MM.1S (cell line): ENCODE measurements around the gene RAD21L1.

Experiments
- DNase-seq: peaks from one replicate; pipeline ENCODE4 v3.0.0-alpha.2; 2015
- H2AFZ ChIP-seq: fragments of 300-600 bp; sonication (generic); 2 replicates; pipeline ENCODE4 v1.6.0; 2016; ENCODE audit warnings: antibody characterized with exemption, low read length
- H3F3A ChIP-seq: fragments of 300-600 bp; sonication (generic); 2 replicates; pipeline ENCODE4 v1.6.1; 2016; ENCODE audit warnings: mild to moderate bottlenecking, antibody characterized with exemption, low read length, moderate library complexity, mixed read lengths; ENCODE audit not compliant: insufficient read depth
- H3K27ac ChIP-seq: fragments of 300-600 bp; sonication (generic); 2 replicates; pipeline ENCODE4 v1.5.1; 2016; ENCODE audit warnings: mild to moderate bottlenecking, low read length
- H3K27me3 ChIP-seq: fragments of 300-600 bp; sonication (generic); replicated peaks from 2 replicates; pipeline ENCODE4 v1.6.0; 2016; ENCODE audit warnings: low read length; ENCODE audit not compliant: insufficient read depth
- H3K36me3 ChIP-seq: fragments of 300-600 bp; sonication (generic); replicated peaks from 2 replicates; pipeline ENCODE4 v1.6.1; 2016; ENCODE audit warnings: mild to moderate bottlenecking, low read length, mixed read lengths; ENCODE audit not compliant: insufficient read depth
- H3K4me1 ChIP-seq: fragments of 300-600 bp; sonication (generic); 2 replicates; pipeline ENCODE4 v1.6.1; 2016; ENCODE audit warnings: low read length, mixed read lengths
- H3K4me2 ChIP-seq: fragments of 300-600 bp; sonication (generic); 2 replicates; pipeline ENCODE4 v1.6.0; 2016; ENCODE audit warnings: low read depth, low read length
- H3K4me3 ChIP-seq: fragments of 300-600 bp; sonication (generic); 2 replicates; pipeline ENCODE4 v1.5.1; 2016; ENCODE audit warnings: low read length, mixed read lengths
- H3K79me2 ChIP-seq: fragments of 300-600 bp; sonication (generic); 2 replicates; pipeline ENCODE4 v1.6.1; 2016; ENCODE audit warnings: mixed run types, low read length, mixed read lengths
- H3K9ac ChIP-seq: fragments of 300-600 bp; sonication (generic); 2 replicates; pipeline ENCODE4 v1.6.1; 2016; ENCODE audit warnings: low read length, mixed read lengths
- H3K9me2 ChIP-seq: fragments of 300-600 bp; sonication (generic); replicated peaks from 2 replicates; pipeline ENCODE4 v1.6.1; 2016; ENCODE audit warnings: mild to moderate bottlenecking, low read length, mixed read lengths; ENCODE audit not compliant: insufficient read depth
- H3K9me3 ChIP-seq: fragments of 300-600 bp; sonication (generic); replicated peaks from 2 replicates; pipeline ENCODE4 v1.6.1; 2016; ENCODE audit warnings: mild to moderate bottlenecking, low read length, mixed read lengths; ENCODE audit not compliant: insufficient read depth
- H4K20me1 ChIP-seq: fragments of 300-600 bp; sonication (generic); 2 replicates; pipeline ENCODE4 v1.6.1; 2016; ENCODE audit warnings: mild to moderate bottlenecking, low read length, moderate library complexity, mixed read lengths; ENCODE audit not compliant: insufficient read depth
- CTCF ChIP-seq: fragments of 300-600 bp; sonication (generic); IDR thresholded peaks from 2 replicates; pipeline ENCODE4 v1.5.1; 2016; ENCODE audit warnings: antibody characterized with exemption, low read length, mixed read lengths
- EZH2 ChIP-seq: fragments of 300-600 bp; sonication (generic); optimal IDR thresholded peaks from 2 replicates; pipeline ENCODE3; 2017; ENCODE audit warnings: low read depth, mild to moderate bottlenecking, antibody characterized with exemption, low read length, mixed read lengths
- EZH2phosphoT487 ChIP-seq: fragments of 300-600 bp; sonication (generic); IDR thresholded peaks from 2 replicates; pipeline ENCODE4 v1.6.1; 2018; ENCODE audit warnings: antibody characterized with exemption, low read length

Gene RAD21L1

GRCh38 chr20:1225783-1226654 lies at the start of gene RAD21L1:
RAD21L1 (plus strand) TSS chr20:1226044; CDS start chr20:1228454, 2,410 bp downstream.
- no peaks in the 10 kb centered on the region for H3K79me2 ChIP-seq
- H3K36me3 ChIP-seq = no peaks in the 10 kb centered on the region
- no peaks in the 10 kb centered on the region for H3K9me3 ChIP-seq
- peaks cover 8% of the 10 kb centered on the region for H3F3A ChIP-seq
- 0 out of 2 replicates have a peak, but pooled peaks cover 3% of the 10 kb centered on the region for H3K27me3 ChIP-seq
- H3K9me2 ChIP-seq = no peaks in the 10 kb centered on the region
- peak within 1 kb of the TSS; percentile 96 for H2AFZ ChIP-seq
- no peaks in the 10 kb centered on the region for H3K4me1 ChIP-seq
- H3K4me2 ChIP-seq = peak within 1 kb of the TSS; percentile 99
- peak within 1 kb of the TSS; percentile 94 for H3K4me3 ChIP-seq
- H3K9ac ChIP-seq = peak within 1 kb of the TSS; percentile 78
- TF ChIP-seq EZH2phosphoT487 = no peak
- TF ChIP-seq EZH2 = no peak
- TF ChIP-seq CTCF = no peak
- no peak within 1 kb of the TSS for H3K27ac ChIP-seq
- no peaks in the 10 kb centered on the region for H4K20me1 ChIP-seq
- peak; percentile 72 for DNase-seq

DNA sequence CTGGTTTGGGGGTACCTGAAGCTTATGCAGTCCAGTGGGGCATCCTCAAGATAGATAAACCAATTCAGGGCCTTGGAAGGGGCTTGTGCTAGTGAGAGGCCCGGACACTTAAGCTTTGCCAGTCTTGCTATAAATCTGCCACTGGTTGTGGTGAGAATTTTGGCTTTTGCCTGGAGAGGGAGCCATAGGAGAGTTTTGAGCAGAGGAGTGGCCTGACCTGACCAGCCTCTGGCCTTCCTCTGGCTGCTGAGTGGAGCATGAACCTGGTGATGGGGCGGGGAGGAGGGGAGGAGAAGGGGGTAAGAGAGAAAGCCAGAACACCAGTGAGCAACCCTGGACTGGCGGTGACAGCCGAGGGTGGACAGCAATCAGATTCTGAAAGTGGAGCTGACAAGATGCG lies 48.2 kb upstream of the RAD21L1 start:
- Histone ChIP-seq H3K4me1 (no peaks in the 10 kb centered on the region), H2AFZ (no peak overlapping the region), H3K36me3 (no peaks in the 10 kb centered on the region), H3K9me3 (no peaks in the 10 kb centered on the region), H4K20me1 (no peaks in the 10 kb centered on the region), H3K4me3 (no peak overlapping the region), H3K27me3 (no peaks in the 10 kb centered on the region), H3K79me2 (no peaks in the 10 kb centered on the region), H3K9me2 (no peaks in the 10 kb centered on the region), H3K27ac (no peak overlapping the region), H3K4me2 (no peak overlapping the region), H3K9ac (no peak overlapping the region), H3F3A (no peaks in the 10 kb centered on the region)
- DNase-seq = no peak
- TF ChIP-seq EZH2phosphoT487 (no peak), EZH2 (no peak), CTCF (no peak)

DNA sequence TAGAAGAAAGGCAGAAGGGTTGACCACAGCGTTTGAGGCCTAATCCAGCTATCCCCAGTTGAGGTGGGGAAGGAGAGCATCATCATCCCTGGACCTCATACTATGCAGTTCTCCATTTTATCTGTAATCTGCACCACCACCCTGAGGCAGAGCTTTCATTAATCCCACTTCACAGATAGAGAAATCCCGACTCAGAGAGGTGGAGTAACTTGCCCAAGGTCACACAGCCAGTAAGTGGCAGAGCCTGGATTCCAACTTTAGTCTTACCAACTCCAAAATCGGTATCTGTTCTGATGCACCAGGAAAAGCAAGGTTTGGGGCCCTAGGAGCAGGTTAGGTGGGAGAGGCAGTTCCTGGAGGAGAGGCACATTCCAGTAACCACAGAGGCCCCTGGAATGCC lies 47.7 kb upstream of the RAD21L1 start:
- H3K79me2 ChIP-seq = no peaks in the 10 kb centered on the region
- no peak for TF ChIP-seq EZH2phosphoT487
- TF ChIP-seq CTCF = no peak
- no peak for TF ChIP-seq EZH2
- no peak overlapping the region for H3K9ac ChIP-seq
- no peak overlapping the region for H2AFZ ChIP-seq
- H3K4me2 ChIP-seq = no peak overlapping the region
- H3K9me2 ChIP-seq = no peaks in the 10 kb centered on the region
- H3K9me3 ChIP-seq = no peaks in the 10 kb centered on the region
- no peaks in the 10 kb centered on the region for H4K20me1 ChIP-seq
- H3K4me1 ChIP-seq = no peaks in the 10 kb centered on the region
- no peak overlapping the region for H3K27ac ChIP-seq
- no peak for DNase-seq
- no peaks in the 10 kb centered on the region for H3K36me3 ChIP-seq
- H3K27me3 ChIP-seq = no peaks in the 10 kb centered on the region
- no peak overlapping the region for H3K4me3 ChIP-seq
- no peaks in the 10 kb centered on the region for H3F3A ChIP-seq
